WTC11 (cell line): ENCODE results near the gene GHRL.

Experiments
- AFF4 ChIP-seq: sonication (generic); formaldehyde crosslinking; IDR thresholded peaks from 2 replicates; pipeline ENCODE4 v1.8.1; 2023; ENCODE audit warnings: mild to moderate bottlenecking, missing genetic modification reagents, borderline replicate concordance
- ATF1 ChIP-seq: sonication (generic); formaldehyde crosslinking; IDR thresholded peaks from 2 replicates; pipeline ENCODE4 v1.8.1; 2023; ENCODE audit warnings: mild to moderate bottlenecking, moderate library complexity, missing genetic modification reagents
- ATF2 ChIP-seq: sonication (generic); formaldehyde crosslinking; IDR thresholded peaks from 2 replicates; pipeline ENCODE4 v1.8.1; 2022; ENCODE audit warnings: low read depth, missing genetic modification reagents, borderline replicate concordance
- ATF3 ChIP-seq: sonication (generic); formaldehyde crosslinking; conservative IDR thresholded peaks from 2 replicates; pipeline ENCODE4 v1.8.1; 2022; ENCODE audit warnings: mild to moderate bottlenecking, missing genetic modification reagents
- CREB1 ChIP-seq: sonication (generic); formaldehyde crosslinking; IDR thresholded peaks from 2 replicates; pipeline ENCODE4 v1.8.0; 2023; ENCODE audit warnings: mild to moderate bottlenecking, missing genetic modification reagents
- CTCF ChIP-seq: fragments of 200-600 bp; IDR thresholded peaks from 2 replicates; pipeline ENCODE4 v1.8.0; 2022; ENCODE audit warnings: antibody characterized with exemption
- HMGXB4 ChIP-seq: sonication (generic); formaldehyde crosslinking; IDR thresholded peaks from 2 replicates; pipeline ENCODE4 v1.8.1; 2023; ENCODE audit warnings: mild to moderate bottlenecking, moderate library complexity, missing genetic modification reagents
- JUN ChIP-seq: sonication (generic); formaldehyde crosslinking; IDR thresholded peaks from 2 replicates; pipeline ENCODE4 v1.8.0; 2023; ENCODE audit warnings: mild to moderate bottlenecking, missing genetic modification reagents
- KAT7 ChIP-seq: sonication (generic); formaldehyde crosslinking; IDR thresholded peaks from 2 replicates; pipeline ENCODE4 v1.8.1; 2023; ENCODE audit warnings: missing genetic modification reagents, mild to moderate bottlenecking, borderline replicate concordance
- NR3C1 ChIP-seq: sonication (generic); formaldehyde crosslinking; conservative IDR thresholded peaks from 2 replicates; pipeline ENCODE4 v1.8.1; 2023; ENCODE audit warnings: low read depth, mild to moderate bottlenecking, missing genetic modification reagents
- SMAD4 ChIP-seq: sonication (generic); formaldehyde crosslinking; IDR thresholded peaks from 2 replicates; pipeline ENCODE4 v1.8.0; 2022; ENCODE audit warnings: mild to moderate bottlenecking, missing genetic modification reagents
- TP53 ChIP-seq: sonication (generic); formaldehyde crosslinking; IDR thresholded peaks from 2 replicates; pipeline ENCODE4 v1.8.1; 2023; ENCODE audit warnings: mild to moderate bottlenecking, missing genetic modification reagents
- USF1 ChIP-seq: sonication (generic); formaldehyde crosslinking; IDR thresholded peaks from 2 replicates; pipeline ENCODE4 v1.8.0; 2022; ENCODE audit warnings: mild to moderate bottlenecking, missing genetic modification reagents
- ZNF121 ChIP-seq: sonication (generic); formaldehyde crosslinking; IDR thresholded peaks from 2 replicates; pipeline ENCODE4 v1.8.0; 2023; ENCODE audit warnings: missing genetic modification reagents

GRCh38 chr3:10335871-10336622 lies 43.3 kb upstream of the GHRL start:
- no peak for TF ChIP-seq CTCF
- TF ChIP-seq NR3C1 (CRISPR knock-in tag) = no peak
- no peak for TF ChIP-seq HMGXB4 (CRISPR knock-in tag)
- TF ChIP-seq TP53 (CRISPR knock-in tag) = no peak
- TF ChIP-seq KAT7 = no peak
- TF ChIP-seq JUN (CRISPR knock-in tag) = no peak
- no peak for TF ChIP-seq CREB1 (CRISPR knock-in tag)
- no peak for TF ChIP-seq USF1
- TF ChIP-seq ATF3 (CRISPR knock-in tag) = no peak
- no peak for TF ChIP-seq ATF2 (CRISPR knock-in tag)
- no peak for TF ChIP-seq AFF4 (CRISPR knock-in tag)
- no peak for TF ChIP-seq SMAD4 (CRISPR knock-in tag)
- no peak for TF ChIP-seq ZNF121
- no peak for TF ChIP-seq ATF1 (CRISPR knock-in tag)
